Measurements from ENCODE around the gene MSRB1. TPM values are rescaled to one million over a fixed set of nuclear protein-coding genes. Genes with fewer than 3 reads are reported as not detected.

Gene MSRB1
- total RNA-seq, 1 experiment from 2014 or later = 38.7 TPM

DNA sequence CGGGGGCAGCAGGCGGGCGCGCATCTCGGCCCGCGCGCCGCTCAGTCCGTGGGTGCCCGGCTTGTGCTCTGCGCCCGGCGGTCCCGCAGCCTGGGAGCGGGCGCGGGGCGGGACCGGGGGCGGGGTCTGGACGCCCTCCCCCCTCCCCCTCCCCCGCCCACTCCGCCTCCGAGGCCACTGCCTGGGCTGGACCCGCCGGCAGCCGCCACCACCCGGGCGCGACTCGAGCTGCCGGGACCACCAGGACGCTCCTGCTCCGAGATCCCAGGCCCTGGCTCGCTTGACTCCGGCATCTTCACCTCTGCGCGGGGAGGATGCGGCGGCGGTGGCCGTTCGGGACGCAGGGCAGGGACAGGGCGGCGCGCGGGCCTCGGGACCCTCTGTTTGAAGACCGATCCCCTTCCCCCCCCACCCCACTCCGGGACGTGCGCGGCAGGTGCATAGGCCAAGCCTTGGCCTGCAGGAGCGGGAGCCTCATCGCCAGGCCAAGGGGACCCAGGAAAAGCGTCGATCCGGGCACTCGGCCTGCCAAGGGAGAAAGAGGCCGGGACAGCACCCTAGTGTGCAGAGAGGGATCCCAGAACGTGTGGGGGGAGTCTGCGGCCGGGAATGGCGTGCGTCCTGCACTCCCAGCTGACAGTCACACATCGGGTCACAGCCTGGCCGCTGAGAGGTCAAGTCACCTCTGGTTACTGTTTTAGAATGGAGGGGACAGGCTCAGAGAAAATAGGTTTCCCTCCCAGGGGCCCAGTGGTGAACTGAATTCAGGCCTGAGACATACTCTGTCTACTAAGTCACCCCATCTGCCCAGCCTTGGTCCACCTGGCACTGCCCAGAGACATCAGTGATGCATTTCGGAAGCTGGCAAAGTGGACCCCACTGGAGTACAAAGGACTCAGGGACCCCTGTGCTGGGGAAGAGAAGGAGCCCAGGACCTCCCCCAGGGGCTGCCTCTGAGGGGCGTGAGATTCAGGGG is 24.4 kb downstream of the MSRB1 start, which contains the start of gene HS3ST6:
TSS of gene HS3ST6 (minus strand) at position 65 of the 976 bp plus-strand sequence. CDS start 92 bp downstream, outside the sequence.
- no peak for DNase-seq (ENCODE audit: low read depth)

DNA sequence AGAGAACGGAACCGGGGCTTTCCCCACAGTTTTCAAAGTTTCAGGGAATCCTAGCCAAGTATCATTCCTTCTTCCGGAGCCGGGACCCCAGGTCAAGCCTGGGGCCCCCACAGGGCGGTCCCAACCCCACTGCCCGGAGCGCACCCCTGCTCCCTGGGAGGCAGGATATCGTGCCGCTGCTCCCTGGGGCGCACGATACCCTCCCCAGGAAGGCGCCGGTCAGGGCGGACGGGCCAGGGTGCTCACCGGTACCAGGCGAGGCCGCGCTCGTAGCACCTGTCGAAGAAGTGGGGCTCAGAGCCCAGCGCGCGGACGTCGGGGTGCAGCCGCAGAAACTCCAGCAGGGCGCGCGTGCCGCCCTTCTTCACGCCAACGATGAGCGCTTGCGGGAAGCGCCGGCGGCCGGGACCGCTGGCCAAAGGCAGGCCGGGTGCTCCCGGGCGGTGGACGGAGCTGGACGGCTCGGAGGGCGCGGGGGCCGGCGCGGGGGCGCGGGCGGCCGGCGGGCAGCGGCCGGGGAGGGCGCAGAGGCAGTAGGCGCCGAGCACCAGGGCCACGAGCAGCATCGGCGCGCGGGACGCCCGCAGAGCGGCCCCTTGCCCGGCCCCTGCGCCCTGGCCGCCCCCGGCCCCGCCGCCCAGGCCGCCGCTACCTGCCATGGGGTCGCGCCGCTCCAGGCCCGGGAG is 25.2 kb downstream of the MSRB1 start:
- no peak for DNase-seq (ENCODE audit: low read depth)

DNA sequence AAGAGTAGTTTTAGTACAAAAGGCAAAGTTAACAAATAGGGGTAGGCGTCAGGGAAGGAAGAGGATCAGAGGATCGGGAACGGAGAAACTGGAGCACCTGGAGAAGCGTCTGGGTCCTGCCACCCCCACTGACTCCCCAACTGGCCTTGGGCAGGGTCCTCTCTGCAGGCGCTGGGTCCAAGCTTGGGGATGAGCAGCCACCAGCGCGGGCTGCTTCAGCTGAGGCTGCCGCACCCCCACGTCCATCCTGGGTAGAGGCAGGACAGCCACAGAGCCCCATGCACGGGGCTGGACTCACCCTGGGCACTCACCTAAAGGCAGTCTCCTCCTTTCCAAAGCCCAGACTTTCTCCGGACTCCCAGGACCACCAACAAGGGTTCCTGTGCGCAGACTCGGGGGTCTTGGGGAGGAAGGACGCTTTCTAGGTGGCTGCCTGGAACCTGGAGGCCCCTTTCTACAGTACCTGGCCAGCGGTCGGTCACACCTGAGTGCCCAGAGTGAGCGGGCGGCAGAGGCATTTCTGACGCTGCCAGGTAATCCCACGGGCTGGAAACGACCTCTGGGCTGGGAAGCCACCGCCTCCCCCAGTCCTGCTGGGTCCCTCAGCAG is 25.8 kb downstream of the MSRB1 start:
- DNase-seq (ENCODE audit: low read depth) = no peak

- DNase-seq (ENCODE audit: low read depth) = no peak
Measured at GRCh38 chr16:1916640-1916990, 26.4 kb downstream of the MSRB1 start.

DNA sequence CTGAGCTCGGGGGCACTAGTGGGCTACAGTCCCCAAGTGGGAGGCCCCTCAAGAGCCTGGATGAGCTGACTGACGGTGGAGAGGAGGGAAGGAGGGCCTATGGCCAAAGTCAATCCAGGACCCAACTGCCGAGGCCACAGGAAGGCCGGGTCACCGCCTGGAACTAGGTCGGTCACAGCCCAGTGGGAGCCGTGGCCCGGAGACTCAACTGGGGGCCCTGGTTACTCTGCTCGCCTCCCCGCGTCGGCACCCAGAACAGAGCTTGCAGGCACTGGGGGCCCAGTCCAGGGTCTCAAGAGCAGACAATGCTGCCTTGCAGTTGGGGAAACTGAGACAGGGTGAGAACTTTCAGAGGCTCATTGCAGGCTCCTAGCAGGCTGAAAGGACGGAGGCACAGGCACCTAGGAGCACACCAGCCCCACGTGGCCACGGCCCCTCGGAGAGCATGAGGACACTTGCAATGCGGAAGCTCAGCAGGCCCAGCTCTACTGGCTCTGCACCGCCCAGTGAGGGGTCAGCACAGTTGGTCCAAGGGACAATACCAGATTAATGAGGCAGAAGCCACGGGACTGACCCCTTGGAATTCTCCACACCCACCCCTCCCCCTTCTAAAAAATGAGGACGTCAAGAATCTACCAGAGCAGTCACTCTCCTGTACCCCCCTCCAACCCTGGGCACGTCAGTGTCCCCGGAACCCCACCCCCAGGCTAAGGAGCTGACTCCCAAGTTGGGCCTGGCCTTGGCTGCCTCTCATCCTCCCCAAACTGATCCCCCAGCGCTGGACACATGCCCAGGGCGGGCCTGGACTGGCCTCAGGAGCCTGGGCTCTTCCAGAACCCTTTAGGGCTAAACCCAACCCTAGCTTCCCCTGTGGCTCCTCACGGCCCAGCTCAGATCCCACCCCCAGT is 27.0 kb downstream of the MSRB1 start:
- no peak for DNase-seq (ENCODE audit: low read depth)

DNA sequence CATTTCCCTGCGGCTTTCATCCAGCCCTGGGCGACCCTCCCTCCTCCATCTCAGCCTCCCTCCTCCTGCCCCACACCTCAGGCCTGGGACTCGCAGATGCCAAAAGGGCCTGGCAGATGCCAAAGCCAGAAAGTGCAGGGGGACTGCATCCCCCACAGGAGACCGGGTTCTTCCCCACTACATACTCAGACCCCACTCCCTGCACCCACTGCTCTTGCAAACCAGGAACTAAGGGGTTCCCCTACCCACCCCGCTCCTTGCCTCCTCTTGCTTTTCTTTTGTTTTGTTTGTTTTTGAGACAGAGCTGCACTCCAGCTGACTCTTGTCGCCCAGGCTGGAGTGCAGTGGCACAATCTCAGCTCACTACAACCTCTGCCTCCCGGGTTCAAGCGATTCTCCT is 28.0 kb downstream of the MSRB1 start:
- DNase-seq (ENCODE audit: low read depth) = no peak

- DNase-seq (ENCODE audit: low read depth) = no peak
Measured at GRCh38 chr16:1914084-1914608, 28.9 kb downstream of the MSRB1 start.

GRCh38 chr16:1913327-1914083 is 29.5 kb downstream of the MSRB1 start:
- DNase-seq (ENCODE audit: low read depth) = no peak

DNA sequence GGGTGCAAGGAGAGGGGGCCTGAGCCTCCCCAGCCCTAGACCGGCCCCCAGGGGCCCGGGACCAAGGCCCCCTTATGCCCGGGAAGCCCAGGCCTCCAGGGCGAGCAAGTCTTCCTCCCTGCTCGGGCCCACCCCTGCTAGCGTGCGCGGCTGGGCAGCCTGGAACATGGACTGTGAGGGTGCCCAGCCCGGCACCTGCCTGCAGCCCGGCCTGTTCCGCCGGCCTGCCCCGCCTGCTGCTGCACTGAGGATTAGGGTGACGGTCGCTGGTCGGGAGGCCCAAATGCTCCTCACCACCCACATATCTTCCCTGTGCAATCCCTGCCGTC is 30.8 kb downstream of the MSRB1 start:
- DNase-seq (ENCODE audit: low read depth) = no peak

DNA sequence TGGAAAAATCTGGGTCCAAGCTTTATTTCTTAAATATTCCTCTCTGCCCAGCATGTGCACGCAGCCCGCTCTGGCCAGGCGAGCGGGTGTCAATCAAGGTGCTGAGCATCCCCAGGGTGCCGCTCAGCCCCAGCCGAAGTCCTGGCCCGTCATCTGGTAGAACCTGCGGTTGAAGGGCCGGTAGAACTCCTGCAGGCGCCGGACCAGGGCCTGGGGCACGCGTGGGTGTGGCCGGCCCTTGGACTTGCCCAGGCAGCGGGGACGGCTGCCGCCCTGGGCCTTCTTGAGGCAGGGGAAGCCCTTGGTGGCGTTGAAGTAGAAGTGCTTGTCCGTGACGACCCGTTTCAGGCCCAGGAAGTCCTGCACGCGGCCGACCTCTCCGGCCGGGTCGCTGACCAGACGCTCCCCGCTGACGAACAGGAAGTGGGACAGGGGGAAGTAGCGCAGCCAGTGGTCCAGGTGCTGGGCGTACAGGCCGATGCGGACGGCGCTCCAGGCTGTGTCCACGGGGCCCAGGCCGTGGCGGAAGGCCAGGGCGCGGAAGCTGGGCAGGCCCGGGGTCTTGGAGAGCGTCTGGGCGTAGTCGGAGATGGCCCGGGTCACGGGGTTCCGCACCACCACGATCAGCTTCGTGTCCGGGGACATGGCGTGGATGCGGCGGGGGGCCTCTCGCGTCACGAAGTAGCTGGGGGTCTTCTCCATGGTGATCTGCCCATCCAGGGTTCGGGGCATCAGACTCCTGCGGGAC is 31.4 kb downstream of the MSRB1 start:
- no peak for DNase-seq (ENCODE audit: low read depth)

GRCh38 chr16:1909561-1910231 is 33.3 kb downstream of the MSRB1 start:
- no peak for DNase-seq (ENCODE audit: low read depth)

DNA sequence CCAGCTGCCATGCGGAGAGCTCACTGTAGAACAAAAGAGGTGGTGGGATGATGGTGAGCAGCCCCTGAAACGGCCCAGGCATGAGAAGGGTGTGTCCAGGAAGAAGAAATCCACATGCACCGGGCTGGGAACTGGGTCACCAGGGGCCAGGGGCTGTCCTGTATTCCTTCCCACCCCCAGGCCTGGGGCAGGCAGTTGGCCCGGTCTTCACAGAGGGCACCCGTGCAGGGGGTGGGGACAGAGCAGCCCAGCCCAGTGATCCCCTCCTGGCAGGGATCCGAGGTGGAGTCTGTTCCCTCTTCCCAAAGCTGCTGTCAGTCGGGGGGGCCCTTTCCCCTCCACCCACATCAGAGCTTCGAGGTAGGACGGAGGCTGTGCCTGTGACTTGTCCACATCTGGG is 34.0 kb downstream of the MSRB1 start:
- DNase-seq (ENCODE audit: low read depth) = no peak

DNA sequence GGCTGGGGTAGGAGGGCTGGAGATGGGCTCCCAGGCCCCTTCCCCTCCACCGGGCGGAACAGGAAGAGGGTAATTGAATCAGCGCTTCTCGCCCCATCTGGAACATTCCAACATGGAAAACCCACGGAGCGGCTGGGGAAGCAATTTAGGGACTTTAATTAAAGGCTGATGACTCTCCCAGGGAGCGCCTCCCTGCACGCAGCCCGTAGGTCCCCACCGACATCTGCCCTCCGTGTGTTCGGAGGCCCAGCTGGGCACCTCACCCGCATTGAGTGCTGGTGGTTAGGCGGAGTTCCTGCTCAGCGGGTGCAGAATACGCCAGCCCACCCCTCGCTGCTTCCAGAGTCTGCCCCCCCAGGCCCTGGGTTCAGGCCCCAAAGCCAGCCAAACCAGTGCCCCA is 34.8 kb downstream of the MSRB1 start:
- no peak for DNase-seq (ENCODE audit: low read depth)

DNA sequence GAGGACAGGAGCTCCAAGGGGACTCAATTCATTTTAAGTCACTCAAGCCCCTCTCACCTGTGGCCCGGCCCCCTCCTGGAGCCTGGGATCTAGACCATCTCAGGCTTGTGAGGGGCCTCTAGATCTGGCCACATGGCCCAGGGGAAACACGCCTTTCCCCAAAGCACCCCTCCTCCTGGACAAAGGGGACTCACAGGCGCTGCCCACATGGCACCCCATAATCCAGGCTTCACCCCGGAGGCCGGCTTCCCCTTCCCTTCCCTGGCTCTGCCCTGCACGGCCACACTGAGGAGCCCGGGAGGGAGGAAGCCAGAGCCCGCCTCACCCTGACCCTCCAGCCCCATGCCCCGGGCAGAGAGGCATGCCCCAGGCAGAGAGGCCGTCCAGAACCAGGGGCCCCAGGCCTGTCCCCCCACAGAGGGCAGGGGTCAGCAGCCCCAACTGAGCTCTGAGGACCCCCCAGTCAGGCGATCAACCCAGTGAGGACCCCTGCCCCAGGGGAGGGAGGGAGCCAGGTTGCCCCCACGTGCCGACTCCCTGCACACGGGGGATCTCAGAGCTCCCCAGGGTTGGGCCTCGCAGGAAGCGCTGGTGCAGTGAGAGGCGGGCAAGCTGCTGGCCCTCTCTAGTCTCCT is 35.7 kb downstream of the MSRB1 start:
- DNase-seq (ENCODE audit: low read depth) = no peak

GRCh38 chr16:1906846-1907165 is 36.2 kb downstream of the MSRB1 start:
- no peak for DNase-seq (ENCODE audit: low read depth)

DNA sequence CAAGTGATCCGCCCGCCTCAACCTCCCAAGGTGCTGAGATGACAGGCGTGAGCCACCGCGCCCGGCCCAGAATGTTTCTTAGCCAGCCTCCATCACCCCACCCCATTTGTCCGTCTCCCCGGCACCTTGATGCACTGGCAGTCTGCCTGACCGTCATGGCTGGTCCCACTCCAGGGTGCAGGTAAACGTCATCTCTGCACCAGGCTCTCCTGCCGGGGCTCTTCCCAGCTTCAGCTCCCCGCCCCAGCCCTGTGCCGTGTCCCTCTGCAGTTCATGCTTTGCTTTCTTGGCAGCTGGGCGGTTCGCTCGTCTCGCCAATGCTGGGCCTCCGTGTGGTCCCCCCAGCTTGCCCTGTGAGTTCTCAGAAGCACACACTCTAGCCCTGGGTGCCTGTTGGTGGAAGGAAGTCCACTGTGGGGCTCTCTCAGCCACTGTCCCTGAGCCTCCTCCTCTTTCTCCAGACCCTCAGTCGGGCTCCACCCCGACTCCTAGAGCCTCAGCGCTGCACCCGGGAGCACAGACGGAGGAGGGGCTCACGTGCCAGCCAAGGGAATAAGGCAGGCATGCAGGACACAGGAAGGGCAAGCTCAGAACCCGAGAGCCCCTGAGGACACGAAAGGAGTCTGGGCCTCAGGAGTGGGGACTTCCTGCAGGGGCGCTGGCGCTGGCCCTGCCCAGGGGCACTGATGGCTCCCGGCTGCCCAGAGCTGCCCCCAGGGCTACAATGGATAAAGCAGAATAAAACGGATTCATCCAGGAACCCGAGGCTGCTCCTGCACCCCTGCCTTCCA is 36.7 kb downstream of the MSRB1 start:
- DNase-seq (ENCODE audit: low read depth) = no peak
